IMR-90 (cell line): ENCODE measurements around the gene BROX.
"Not testable (repeated sequence)": the region's sequence is repeated elsewhere in the genome, so short reads cannot be mapped to it uniquely, and the experiment has no call there.

Experiments
- BHLHE40 ChIP-seq: fragments of 150-350 bp; IDR thresholded peaks from 2 replicates; pipeline ENCODE4 v1.6.1; 2016; ENCODE audit warnings: mild to moderate bottlenecking, low read depth, low read length
- CHD1 ChIP-seq: IDR thresholded peaks from 2 replicates; pipeline ENCODE4 v1.6.1; 2012; ENCODE audit warnings: low read depth, low read length, improper control_type of control experiment
- CTCF ChIP-seq: conservative IDR thresholded peaks from 2 replicates; pipeline ENCODE4 v1.5.1; 2012; ENCODE audit warnings: mild to moderate bottlenecking, low read depth, low read length, improper control_type of control experiment
- ELK1 ChIP-seq: fragments of 150-350 bp; IDR thresholded peaks from 2 replicates; pipeline ENCODE4 v1.6.1; 2016; ENCODE audit warnings: low read depth, mild to moderate bottlenecking, low read length, moderate library complexity, borderline replicate concordance
- MXI1 ChIP-seq: IDR thresholded peaks from 2 replicates; pipeline ENCODE4 v1.6.1; 2012; ENCODE audit warnings: low read depth, mild to moderate bottlenecking, low read length, moderate library complexity, borderline replicate concordance
- POLR2A ChIP-seq: IDR thresholded peaks from 2 replicates; pipeline ENCODE4 v1.6.1; 2012; ENCODE audit warnings: mild to moderate bottlenecking, low read depth, low read length
- RAD21 ChIP-seq: IDR thresholded peaks from 2 replicates; pipeline ENCODE4 v1.6.1; 2012; ENCODE audit warnings: low read length, improper control_type of control experiment
- RCOR1 ChIP-seq: IDR thresholded peaks from 2 replicates; pipeline ENCODE4 v1.6.1; 2012; ENCODE audit warnings: mild to moderate bottlenecking, low read length, improper control_type of control experiment; ENCODE audit not compliant: insufficient replicate concordance
- RFX5 ChIP-seq: IDR thresholded peaks from 2 replicates; pipeline ENCODE4 v1.8.0; 2012; ENCODE audit warnings: low read depth, mild to moderate bottlenecking, low read length, moderate library complexity
- SMC3 ChIP-seq: fragments of 150-350 bp; IDR thresholded peaks from 2 replicates; pipeline ENCODE4 v1.6.1; 2016; ENCODE audit warnings: low read depth, mild to moderate bottlenecking, antibody characterized with exemption, low read length, moderate library complexity
- USF2 ChIP-seq: fragments of 150-350 bp; IDR thresholded peaks from 2 replicates; pipeline ENCODE4 v1.6.1; 2017; ENCODE audit warnings: mild to moderate bottlenecking, antibody characterized with exemption, low read length, low read depth

- not testable (repeated sequence) for TF ChIP-seq CTCF, RFX5, MXI1, CHD1, POLR2A, USF2, RAD21, RCOR1, ELK1, BHLHE40, SMC3
Observed at GRCh38 chr1:222669107-222669506, 43.3 kb upstream of the BROX start.
